ENCODE measurements around the gene MAP4K3. TPM values are rescaled to one million over a fixed set of nuclear protein-coding genes. Genes with fewer than 3 reads are reported as not detected.

Gene MAP4K3
- total RNA-seq, 2 donors from 2014 or later, result 22.2 to 30.9 TPM

DNA sequence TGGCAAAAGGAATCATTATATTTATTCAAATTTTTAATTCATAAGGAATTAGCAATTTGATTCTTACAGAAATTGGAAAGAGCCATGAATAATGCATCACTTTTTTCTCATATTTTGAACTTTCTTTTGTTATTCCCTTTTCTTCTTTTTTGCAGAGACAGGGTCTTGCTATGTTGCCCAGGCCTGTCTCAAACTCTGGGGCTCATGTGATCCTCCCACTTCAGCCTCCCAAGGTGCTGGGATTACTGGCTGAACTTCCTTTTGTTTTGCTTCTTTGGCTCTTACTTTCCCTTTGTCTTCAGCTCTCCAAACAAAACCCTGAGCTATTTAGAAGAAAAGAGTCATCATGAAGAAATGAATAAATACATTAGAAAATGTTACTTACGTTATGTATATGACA, 224.1 kb downstream of the MAP4K3 start:
- TF ChIP-seq, protein P1, sequence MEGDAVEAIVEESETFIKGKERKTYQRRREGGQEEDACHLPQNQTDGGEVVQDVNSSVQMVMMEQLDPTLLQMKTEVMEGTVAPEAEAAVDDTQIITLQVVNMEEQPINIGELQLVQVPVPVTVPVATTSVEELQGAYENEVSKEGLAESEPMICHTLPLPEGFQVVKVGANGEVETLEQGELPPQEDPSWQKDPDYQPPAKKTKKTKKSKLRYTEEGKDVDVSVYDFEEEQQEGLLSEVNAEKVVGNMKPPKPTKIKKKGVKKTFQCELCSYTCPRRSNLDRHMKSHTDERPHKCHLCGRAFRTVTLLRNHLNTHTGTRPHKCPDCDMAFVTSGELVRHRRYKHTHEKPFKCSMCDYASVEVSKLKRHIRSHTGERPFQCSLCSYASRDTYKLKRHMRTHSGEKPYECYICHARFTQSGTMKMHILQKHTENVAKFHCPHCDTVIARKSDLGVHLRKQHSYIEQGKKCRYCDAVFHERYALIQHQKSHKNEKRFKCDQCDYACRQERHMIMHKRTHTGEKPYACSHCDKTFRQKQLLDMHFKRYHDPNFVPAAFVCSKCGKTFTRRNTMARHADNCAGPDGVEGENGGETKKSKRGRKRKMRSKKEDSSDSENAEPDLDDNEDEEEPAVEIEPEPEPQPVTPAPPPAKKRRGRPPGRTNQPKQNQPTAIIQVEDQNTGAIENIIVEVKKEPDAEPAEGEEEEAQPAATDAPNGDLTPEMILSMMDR (IDR thresholded peaks at IDR 0.05), result no peak
- no peak overlapping the region for H3K4me3 ChIP-seq
- H3K27ac ChIP-seq, result no peak overlapping the region
- no peaks in the 10 kb centered on the region for H3K27me3 ChIP-seq
- DNase-seq, result no peak
- no peaks in the 10 kb centered on the region for H3K4me1 ChIP-seq
- no peaks in the 10 kb centered on the region for H3K9me3 ChIP-seq
- no peak overlapping the region for H3K9ac ChIP-seq (ENCODE audit: low read depth in 2 of 2, low read length in 2 of 2)
- no peaks in the 10 kb centered on the region for H3K36me3 ChIP-seq
- intact Hi-C loops (cut with DNase I), result no loop called here

DNA sequence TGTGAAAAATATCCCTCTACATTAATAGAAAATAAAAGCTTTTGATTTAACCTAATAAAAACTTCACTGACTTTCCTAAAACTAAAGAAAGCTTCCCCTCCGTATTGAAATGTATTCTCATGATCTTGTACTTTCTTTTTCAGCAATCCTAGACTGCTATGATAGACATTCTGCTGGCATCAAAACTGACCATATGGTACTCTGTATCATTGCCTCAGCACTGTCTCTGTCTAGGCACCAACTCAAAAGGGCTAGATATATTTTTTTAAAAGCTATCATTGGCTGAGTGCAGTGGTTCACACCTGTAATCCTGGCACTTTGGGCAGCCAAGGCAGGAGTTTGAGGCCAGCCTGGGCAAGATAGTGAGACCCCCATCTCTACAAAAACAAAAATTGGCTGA, 226.2 kb downstream of the MAP4K3 start:
- H3K27ac ChIP-seq, result no peak overlapping the region
- DNase-seq, result no peak
- no peaks in the 10 kb centered on the region for H3K4me1 ChIP-seq
- H3K9ac ChIP-seq (ENCODE audit: low read depth in 2 of 2, low read length in 2 of 2), result no peak overlapping the region
- TF ChIP-seq, protein P1 (IDR thresholded peaks at IDR 0.05), result no peak
- no peak overlapping the region for H3K4me3 ChIP-seq
- no peaks in the 10 kb centered on the region for H3K9me3 ChIP-seq
- H3K27me3 ChIP-seq, result no peaks in the 10 kb centered on the region
- H3K36me3 ChIP-seq, result no peaks in the 10 kb centered on the region
- intact Hi-C loops (cut with DNase I), result no loop called here

DNA sequence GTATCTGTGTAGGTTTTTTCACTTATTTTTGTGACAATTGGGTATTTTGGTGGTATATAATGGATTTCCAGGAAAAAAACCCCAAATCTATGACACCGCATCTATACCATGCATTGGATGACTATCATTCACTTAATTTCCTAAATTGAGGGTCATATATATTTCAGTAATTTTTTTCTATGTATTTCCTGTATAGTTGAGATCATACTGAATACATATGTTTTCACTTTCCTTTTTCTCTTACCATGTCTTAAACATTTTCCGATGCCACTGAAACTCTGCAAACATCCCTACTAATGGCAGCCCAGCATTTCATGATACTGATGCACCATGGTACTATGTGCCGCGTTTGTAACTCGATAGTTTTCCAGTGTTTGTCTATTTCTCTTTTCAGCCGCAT, 233.7 kb downstream of the MAP4K3 start:
- no peaks in the 10 kb centered on the region for H3K36me3 ChIP-seq
- no peak overlapping the region for H3K27ac ChIP-seq
- intact Hi-C loops (cut with DNase I), result no loop called here
- no peaks in the 10 kb centered on the region for H3K9me3 ChIP-seq
- no peak for DNase-seq
- H3K9ac ChIP-seq (ENCODE audit: low read depth in 2 of 2, low read length in 2 of 2), result no peak overlapping the region
- no peak overlapping the region for H3K4me3 ChIP-seq
- H3K27me3 ChIP-seq, result no peaks in the 10 kb centered on the region
- TF ChIP-seq, protein P1 (IDR thresholded peaks at IDR 0.05), result no peak
- no peaks in the 10 kb centered on the region for H3K4me1 ChIP-seq

DNA sequence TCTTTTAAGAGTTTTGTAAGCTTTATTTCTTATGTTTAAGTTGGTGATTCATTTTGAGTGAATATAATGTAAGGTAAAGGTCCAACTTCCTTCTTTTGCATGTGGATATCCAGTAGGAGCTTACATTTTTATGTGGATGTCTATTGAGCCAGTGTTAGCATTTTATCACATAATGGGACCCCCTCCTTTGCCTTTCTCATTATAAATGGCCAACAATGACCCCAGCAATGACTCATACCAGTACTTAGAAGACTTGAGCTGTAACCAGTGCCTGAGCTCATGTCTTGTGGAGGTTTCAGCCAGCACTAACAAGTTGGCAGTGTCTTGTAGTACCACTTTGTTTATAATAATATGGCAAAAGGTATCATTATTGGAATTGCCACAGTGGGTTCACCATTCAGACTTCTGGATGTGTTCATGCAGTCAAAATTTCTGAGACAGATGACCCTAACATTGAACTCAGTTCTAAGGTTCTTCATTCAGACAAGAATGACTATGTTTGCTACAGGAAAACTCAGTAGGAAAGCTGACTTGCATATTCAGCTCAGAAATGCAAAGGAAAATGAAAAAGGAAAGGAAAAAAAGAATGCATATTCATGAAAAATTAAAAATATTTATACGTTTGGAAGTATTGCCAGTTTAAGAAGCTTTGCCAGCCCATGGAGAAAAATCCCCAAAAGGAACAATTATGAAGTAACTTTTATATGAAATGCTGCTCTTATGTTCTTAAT, 234.3 kb downstream of the MAP4K3 start:
- intact Hi-C loops (cut with DNase I), result no loop called here
- DNase-seq, result no peak
- no peaks in the 10 kb centered on the region for H3K9me3 ChIP-seq
- no peaks in the 10 kb centered on the region for H3K27me3 ChIP-seq
- H3K4me1 ChIP-seq, result no peaks in the 10 kb centered on the region
- TF ChIP-seq, protein P1 (IDR thresholded peaks at IDR 0.05), result no peak
- H3K4me3 ChIP-seq, result no peak overlapping the region
- no peak overlapping the region for H3K9ac ChIP-seq (ENCODE audit: low read depth in 2 of 2, low read length in 2 of 2)
- H3K36me3 ChIP-seq, result no peaks in the 10 kb centered on the region
- no peak overlapping the region for H3K27ac ChIP-seq

Other genes with a start within 250 kb of the MAP4K3 start
- gene CDKL4, start 193.3 kb downstream of the MAP4K3 start, total RNA-seq, result under 1 TPM in 1 of 2 donors, not detected in 1; 0.64 TPM
- gene TMEM178A, start 228.6 kb upstream of the MAP4K3 start, total RNA-seq, result 1 to 10 TPM in 1 of 2 donors, under 1 TPM in 1; 0.49 to 1.0 TPM

Data from colonic mucosa (tissue), 4 donors.